K562 (cell line): ENCODE results near the gene GGA2. TPM values are rescaled to one million over a fixed set of nuclear protein-coding genes. Genes with fewer than 3 reads are reported as not detected.

Source experiments
- ATAC-seq: fragments of 200-7000 bp; cut with Tn5 transposase; 3 replicates; pipeline ENCODE4 v1.9.1; 2020; ENCODE audit warnings: moderate library complexity
- BruUV-seq: library from RNA; stranded (reverse); fragments of 400-500 nt; replicated peaks from 2 replicates; lab custom pipeline; 2021; lab: Mats Ljungman, UMichigan
- CTCF ChIA-PET: fragments of 300-600 bp; formaldehyde crosslinking; extraction: SDS; loops from one replicate; lab custom pipeline; 2021; ENCODE audit warnings: low intra/inter-chr PET ratio; lab: Yijun Ruan, JAX
- POLR2A ChIA-PET: fragments of 300-600, 350-650 bp; sonication (Branson Sonifier 250); formaldehyde crosslinking; extraction: SDS; loops from one replicate; lab custom pipeline; 2021; ENCODE audit warnings: antibody characterized with exemption, inconsistent platforms; lab: Yijun Ruan, JAX
- DNase-seq, 4 experiments: peaks; one replicate each; pipeline versions ENCODE4 v3.0.0 to v3.0.0-alpha.2; 2011 to 2018; ENCODE audit warnings: low spot score in 3 of 4, mixed read lengths in 3 of 4; ENCODE audit errors: extremely low read depth in 1 of 4
- FAIRE-seq: peaks from 2 replicates; lab custom pipeline; 2011; peaks lifted over from hg19 to GRCh38; lab: Jason Lieb, UNC
- H2AFZ ChIP-seq: 2 replicates; pipeline ENCODE4 v1.6.0; 2011; ENCODE audit warnings: low read depth, low read length, control low read depth, inconsistent platforms
- H3K27ac ChIP-seq: fragments of 200-600 bp; 3 replicates; pipeline ENCODE4 v1.8.0; 2011; ENCODE audit warnings: low read depth, mild to moderate bottlenecking, control low read depth, inconsistent platforms, low read length, moderate library complexity, mixed read lengths; ENCODE audit errors: extremely low read depth
- H3K27me3 ChIP-seq, 2 experiments: fragments of 300-600 bp in 1 of 2; 2 replicates in 1 of 2; 3 replicates in 1 of 2; pipeline versions ENCODE4 v1.6.0 to v1.8.0; 2011; ENCODE audit warnings: inconsistent platforms in 2 of 2, low read length in 2 of 2, mild to moderate bottlenecking in 1 of 2, mixed read lengths in 1 of 2, moderate library complexity in 1 of 2; ENCODE audit not compliant: control insufficient read depth in 2 of 2, insufficient read depth in 2 of 2
- H3K36me3 ChIP-seq: fragments of 300-600 bp; 3 replicates; pipeline ENCODE4 v1.8.0; 2011; ENCODE audit warnings: mild to moderate bottlenecking, low read length, inconsistent platforms; ENCODE audit not compliant: control insufficient read depth, insufficient read depth
- H3K4me1 ChIP-seq, 2 experiments: fragments of 200-600 bp in 1 of 2; replicated peaks in 1 of 2; 2 replicates in 1 of 2; 3 replicates in 1 of 2; pipeline versions ENCODE4 v1.5.1 to v1.8.0; 2011; ENCODE audit warnings: inconsistent platforms in 2 of 2, low read length in 2 of 2, mild to moderate bottlenecking in 1 of 2, mixed read lengths in 1 of 2, moderate library complexity in 1 of 2; ENCODE audit not compliant: control insufficient read depth in 2 of 2, insufficient read depth in 2 of 2
- H3K4me2 ChIP-seq: 2 replicates; pipeline ENCODE4 v1.6.1; 2011; ENCODE audit warnings: low read length, control low read depth, inconsistent platforms, mixed read lengths; ENCODE audit not compliant: insufficient read depth
- H3K4me3 ChIP-seq: fragments of 200-600 bp; sonication (generic), shearing (Covaris generic); 2 replicates; pipeline ENCODE4 v1.5.1; 2016; ENCODE audit warnings: control low read depth, inconsistent platforms
- H3K79me2 ChIP-seq: fragments of 200-600 bp; 3 replicates; pipeline ENCODE4 v1.8.0; 2011; ENCODE audit warnings: low read length, inconsistent platforms; ENCODE audit not compliant: control insufficient read depth, insufficient read depth
- H3K9ac ChIP-seq, 2 experiments: 2 replicates each; pipeline versions ENCODE4 v1.6.0 to v1.6.1; 2011; ENCODE audit warnings: low read depth in 2 of 2, low read length in 2 of 2, control low read depth in 1 of 2, inconsistent platforms in 1 of 2, mild to moderate bottlenecking in 1 of 2, mixed read lengths in 1 of 2; ENCODE audit not compliant: insufficient read depth in 1 of 2
- H3K9me1 ChIP-seq: one replicate; pipeline ENCODE4 v1.6.0; 2011; ENCODE audit warnings: inconsistent platforms, mild to moderate bottlenecking, low read length, moderate library complexity; ENCODE audit not compliant: control insufficient read depth, insufficient read depth
- H3K9me3 ChIP-seq: replicated peaks from 2 replicates; pipeline ENCODE4 v1.5.1; 2011; ENCODE audit warnings: low read depth, low read length, inconsistent platforms; ENCODE audit not compliant: control insufficient read depth, insufficient read depth
- H4K20me1 ChIP-seq: replicated peaks from 2 replicates; pipeline ENCODE4 v1.6.1; 2011; ENCODE audit warnings: low read length, inconsistent platforms, mixed read lengths; ENCODE audit not compliant: control insufficient read depth, insufficient read depth
- KDM5B ChIP-seq: fragments of 200-600 bp; sonication (generic); IDR thresholded peaks from 2 replicates; pipeline ENCODE4 v1.6.1; 2012; ENCODE audit warnings: low read depth, mild to moderate bottlenecking, moderate library complexity, low read length, control low read depth, inconsistent platforms; ENCODE audit not compliant: insufficient replicate concordance
- PCBP2 ChIP-seq: fragments of 200-400 bp; formaldehyde crosslinking; IDR thresholded peaks from 2 replicates; pipeline ENCODE4 v1.6.1; 2018; ENCODE audit warnings: low read length, low read depth, mild to moderate bottlenecking, moderate library complexity; ENCODE audit not compliant: poor library complexity, severe bottlenecking
- RBM17 ChIP-seq: fragments of 200-400 bp; formaldehyde crosslinking; IDR thresholded peaks from 2 replicates; pipeline ENCODE4 v1.6.1; 2017; ENCODE audit warnings: low read depth, mild to moderate bottlenecking, low read length, borderline replicate concordance
- SMARCA4 ChIP-seq: fragments of 450-650 bp; IDR thresholded peaks from 2 replicates; pipeline ENCODE4 v1.6.1; 2016
- ZNF224 ChIP-seq: sonication (generic); formaldehyde crosslinking; IDR thresholded peaks from 2 replicates; pipeline ENCODE4 v1.8.0; 2022; ENCODE audit warnings: mild to moderate bottlenecking, missing genetic modification reagents
- ZNF764 ChIP-seq: fragments of 250-450 bp; sonication (Bioruptor Pico); IDR thresholded peaks from 2 replicates; pipeline ENCODE4 v1.4.0; 2020; ENCODE audit warnings: low read depth, mild to moderate bottlenecking, moderate library complexity
- WGBS: fragments of 100-300 bp; shearing (Covaris generic); methylation state at CpG from one replicate; pipeline ENCODE4 v1.1.6; 2016; ENCODE audit warnings: low coverage, mixed read lengths; ENCODE audit not compliant: insufficient coverage; ENCODE audit errors: missing lambda C conversion rate; 5-methylcytosine and 5-hydroxymethylcytosine counted together
- in situ Hi-C: fragments of 300-500 bp; cut with MboI; formaldehyde crosslinking; loops from 4 replicates; pipeline ENCODE4 v1.15.0; 2018; ENCODE audit warnings: inconsistent platforms, mixed read lengths
- intact Hi-C: fragments of 100-400 bp; cut with micrococcal nuclease; formaldehyde crosslinking; loops from 2 replicates; pipeline ENCODE4 v1.14.2; 2022
- polyA plus RNA-seq, 8 experiments: library from polyadenylated mRNA; depleted of rRNA in 4 of 8; stranded (reverse) in 5 of 8; unstranded in 3 of 8; fragments of >200 nt; fragmentation: Nextera tagmentation in 2 of 8; fragmentation: Illumina TruSeq in 1 of 8; extraction: Ambion mirVana in 2 of 8; extraction: Trizol in 1 of 8; gene quantifications; 2 replicates each; pipeline versions ENCODE4 v1.2.1 to v1.2.3, GENCODE V29; 2011 to 2014; ENCODE audit warnings: inconsistent platforms in 1 of 8, missing spikeins in 1 of 8
- total RNA-seq, 7 experiments: library from RNA; depleted of rRNA in 6 of 7; stranded (reverse); fragments of >200 nt in 6 of 7; fragmentation: Illumina TruSeq in 2 of 7; extraction: Trizol in 2 of 7; gene quantifications; 2 replicates each; pipeline versions ENCODE4 v1.2.1 to v1.2.3, GENCODE V29; 2011 to 2021; ENCODE audit warnings: low replicate concordance in 1 of 7
- TF ChIP-seq, protein P1 (sequence below): sonication (generic); formaldehyde crosslinking; IDR thresholded peaks from 2 replicates; pipeline ENCODE4 v1.9.0; 2022; ENCODE audit warnings: mild to moderate bottlenecking, missing genetic modification reagents
- TF ChIP-seq, protein P2 (sequence below), 2 experiments: fragments of 450-650 bp in 1 of 2; sonication (generic) in 1 of 2; formaldehyde crosslinking; conservative IDR thresholded peaks; 2 replicates each; pipeline versions ENCODE4 v1.4.0 to v1.8.1; 2020 to 2022; ENCODE audit warnings: mild to moderate bottlenecking in 1 of 2, missing genetic modification reagents in 1 of 2

The GGA2 gene
- total and polyA plus RNA-seq, 9 of the 15 experiments (the other 6 are each of a cell fraction or from before 2014, with no cell fraction given): 11.9 to 133 (median 66.3) TPM

DNA sequence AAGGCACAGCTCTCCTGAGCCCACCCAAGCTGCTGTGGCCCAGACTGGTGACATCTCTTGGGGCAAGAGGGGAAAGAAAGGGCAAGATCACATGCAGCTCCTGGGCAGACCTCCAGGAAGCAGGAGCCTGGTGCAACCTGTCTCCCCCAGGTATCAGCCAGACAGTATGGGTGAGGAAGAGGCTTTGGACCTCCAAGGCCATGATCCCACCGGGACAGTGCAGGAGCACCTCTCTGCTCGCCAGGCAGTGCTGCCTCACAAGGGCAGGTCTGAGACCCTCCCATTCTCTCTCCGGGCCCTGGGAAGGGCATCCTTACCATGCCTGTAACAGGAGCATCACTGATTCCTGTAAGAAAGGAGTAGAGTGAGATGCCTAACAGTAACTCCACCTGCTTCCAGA, 31.7 kb downstream of the GGA2 start:
- in situ Hi-C loops: no loop called here
- BruUV-seq: no TSS peak
- Histone ChIP-seq H3K36me3 (peaks cover 93% of the 10 kb centered on the region), H3K4me1 (no peaks in the 10 kb centered on the region), H3K9me1 (no peaks in the 10 kb centered on the region), H2AFZ (no peak overlapping the region), H3K27me3 (no peaks in the 10 kb centered on the region), H3K4me3 (no peak overlapping the region), H4K20me1 (0 out of 2 replicates have a peak, but pooled peaks cover 7% of the 10 kb centered on the region), H3K79me2 (no peaks in the 10 kb centered on the region), H3K9ac (no peak overlapping the region), H3K9me3 (no peaks in the 10 kb centered on the region), H3K4me2 (no peak overlapping the region), H3K27ac (no peak overlapping the region)
- WGBS: 96% methylated on average over 3 of the region's 3 CpGs
- ATAC-seq (no peak), FAIRE-seq (no peak), DNase-seq (no peak)
- intact Hi-C loops: no loop called here
- TF ChIP-seq, protein P1, sequence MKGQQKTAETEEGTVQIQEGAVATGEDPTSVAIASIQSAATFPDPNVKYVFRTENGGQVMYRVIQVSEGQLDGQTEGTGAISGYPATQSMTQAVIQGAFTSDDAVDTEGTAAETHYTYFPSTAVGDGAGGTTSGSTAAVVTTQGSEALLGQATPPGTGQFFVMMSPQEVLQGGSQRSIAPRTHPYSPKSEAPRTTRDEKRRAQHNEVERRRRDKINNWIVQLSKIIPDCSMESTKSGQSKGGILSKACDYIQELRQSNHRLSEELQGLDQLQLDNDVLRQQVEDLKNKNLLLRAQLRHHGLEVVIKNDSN (CRISPR knock-in tag): no peak
- TF ChIP-seq PCBP2: no peak
- TF ChIP-seq, protein P2, sequence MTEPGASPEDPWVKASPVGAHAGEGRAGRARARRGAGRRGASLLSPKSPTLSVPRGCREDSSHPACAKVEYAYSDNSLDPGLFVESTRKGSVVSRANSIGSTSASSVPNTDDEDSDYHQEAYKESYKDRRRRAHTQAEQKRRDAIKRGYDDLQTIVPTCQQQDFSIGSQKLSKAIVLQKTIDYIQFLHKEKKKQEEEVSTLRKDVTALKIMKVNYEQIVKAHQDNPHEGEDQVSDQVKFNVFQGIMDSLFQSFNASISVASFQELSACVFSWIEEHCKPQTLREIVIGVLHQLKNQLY (CRISPR knock-in tag; conservative IDR thresholded peaks at IDR 0.05): no peak
- no peak for TF ChIP-seq RBM17
- no peak for TF ChIP-seq ZNF764 (CRISPR knock-in tag)
- TF ChIP-seq SMARCA4: no peak
- no peak for TF ChIP-seq ZNF224 (CRISPR knock-in tag)
- TF ChIP-seq KDM5B: no peak
- ChIA-PET CTCF (no interaction called here), POLR2A (interaction anchor here (0.6 to 3.4 kb wide), 4 partner anchors 10 to 81 kb away, joined by 3 to 18 read pairs (median 6); no protein-coding TSS in a partner anchor)
